HG02623 (cell line): ENCODE data around the gene C10orf62.
A peak's percentile ranks its signal among the peaks of the same experiment; 100 is the strongest.
"Not testable (repeated sequence)": the region's sequence is repeated elsewhere in the genome, so short reads cannot be mapped to it uniquely, and the experiment has no call there.

ENCODE experiments used
- ATAC-seq: cut with Tn5 transposase; IDR thresholded peaks from one replicate; pipeline ENCODE4 v1.9.1; 2021; ENCODE audit warnings: moderate library complexity; ENCODE audit not compliant: unreplicated experiment

C10orf62 gene

GRCh38 chr10:97589479-97589878 is at the start of gene C10orf62:
Gene C10orf62, plus strand, starts transcription at chr10:97589721. Its CDS starts 177 bp downstream, at chr10:97589898.
- no peak for ATAC-seq

GRCh38 chr10:97540669-97541500 is 48.6 kb upstream of the C10orf62 start:
- ATAC-seq = no peak

GRCh38 chr10:97542169-97543024 is 47.1 kb upstream of the C10orf62 start:
- no peak for ATAC-seq

GRCh38 chr10:97543025-97543546 is 46.4 kb upstream of the C10orf62 start:
- ATAC-seq = no peak

- no peak for ATAC-seq
These were observed 42.9 kb upstream of the C10orf62 start for GRCh38 chr10:97546456-97547270.

GRCh38 chr10:97547271-97547600 is 42.3 kb upstream of the C10orf62 start:
- ATAC-seq = no peak

- no peak for ATAC-seq
These were observed 41.6 kb upstream of the C10orf62 start for GRCh38 chr10:97547962-97548361.

- no peak for ATAC-seq
These were observed 40.6 kb upstream of the C10orf62 start for GRCh38 chr10:97548828-97549455.

- ATAC-seq = no peak
These were observed 39.8 kb upstream of the C10orf62 start for GRCh38 chr10:97549587-97550322.

GRCh38 chr10:97550336-97551149 is 39.0 kb upstream of the C10orf62 start:
- no peak for ATAC-seq

GRCh38 chr10:97551271-97551670 is 38.2 kb upstream of the C10orf62 start:
- no peak for ATAC-seq

- ATAC-seq = peak; percentile 47
These were observed 35.9 kb upstream of the C10orf62 start for GRCh38 chr10:97553575-97554031.

- not testable (repeated sequence) for ATAC-seq
These were observed 35.2 kb upstream of the C10orf62 start for GRCh38 chr10:97554336-97554735.

GRCh38 chr10:97555541-97555940 is 34.0 kb upstream of the C10orf62 start:
- ATAC-seq = not testable (repeated sequence)

GRCh38 chr10:97560731-97561381 is 28.7 kb upstream of the C10orf62 start:
- ATAC-seq = not testable (repeated sequence)

- ATAC-seq = not testable (repeated sequence)
These were observed 28.0 kb upstream of the C10orf62 start for GRCh38 chr10:97561386-97562077.

GRCh38 chr10:97562329-97562728 is 27.2 kb upstream of the C10orf62 start:
- ATAC-seq = not testable (repeated sequence)

GRCh38 chr10:97563337-97563736 is 26.2 kb upstream of the C10orf62 start:
- no peak for ATAC-seq
